Right lobe of liver (tissue), 6 donors: ENCODE data around the gene PAK6. TPM values are rescaled to one million over a fixed set of nuclear protein-coding genes. Genes with fewer than 3 reads are reported as not detected.

ENCODE experiments used
- ATAC-seq, 4 donors: fragments of 200-7000 bp; cut with Tn5 transposase; one replicate each; pipeline ENCODE4 v1.9.1; 2020; ENCODE audit warnings: mild to moderate bottlenecking in 4 of 4, moderate library complexity in 4 of 4
- DNase-seq, 3 donors: peaks; one replicate each; pipeline ENCODE4 v3.0.0-alpha.2; 2020
- H3K27ac ChIP-seq, 3 donors: fragments of 200-600 bp; one replicate each; pipeline ENCODE4 v1.8.0; 2022
- H3K27me3 ChIP-seq, 2 donors: fragments of 200-600 bp; one replicate each; pipeline ENCODE4 v1.8.0; 2022
- H3K36me3 ChIP-seq, 4 donors: fragments of 200-600 bp; sonication (generic) in 1 of 4; one replicate each; pipeline versions ENCODE4 v1.5.1 to v1.8.0; 2017 to 2022; ENCODE audit warnings: control low read depth in 1 of 4
- H3K4me1 ChIP-seq, 4 donors: fragments of 200-600 bp; sonication (generic) in 1 of 4; one replicate each; pipeline versions ENCODE4 v1.5.1 to v1.8.0; 2017 to 2022; ENCODE audit warnings: control low read depth in 1 of 4
- H3K4me3 ChIP-seq, 3 donors: fragments of 200-600 bp; one replicate each; pipeline ENCODE4 v1.8.0; 2022
- H3K9me3 ChIP-seq, 4 donors: fragments of 200-600 bp; sonication (generic) in 1 of 4; one replicate each; pipeline versions ENCODE4 v1.5.1 to v1.8.0; 2017 to 2022; ENCODE audit warnings: control low read depth in 1 of 4
- CTCF ChIP-seq, 4 donors: fragments of 200-600 bp in 3 of 4; fragments of 450-650 bp in 1 of 4; IDR thresholded peaks; one replicate each; pipeline versions ENCODE4 v1.5.1 to v1.8.0; 2016 to 2022; ENCODE audit warnings: antibody characterized with exemption in 4 of 4, mild to moderate bottlenecking in 2 of 4
- POLR2A ChIP-seq: fragments of 450-650 bp; IDR thresholded peaks from one replicate; pipeline ENCODE4 v1.6.1; 2017; ENCODE audit warnings: antibody characterized with exemption, mild to moderate bottlenecking
- WGBS: methylation state at CpG from one replicate; pipeline ENCODE4 v1.1.6; 2018; ENCODE audit warnings: low coverage, low lambda C conversion rate; ENCODE audit not compliant: insufficient coverage; ENCODE audit errors: missing lambda C conversion rate; 5-methylcytosine and 5-hydroxymethylcytosine counted together
- intact Hi-C, 2 donors: fragments of 100-400 bp; cut with DNase I; formaldehyde crosslinking; loops; one replicate each; pipeline versions ENCODE4 v1.11.2 to v1.14.1; 2022
- total RNA-seq, 6 experiments: library from RNA; depleted of rRNA in 2 of 6; stranded (reverse); fragments of >200 nt in 2 of 6; fragmentation: NEBNext Ultra II Directional in 3 of 6; extraction: Animal tissue kit (Norgen Biotek cat#: 25700) in 3 of 6; gene quantifications; one replicate each; pipeline versions ENCODE4 v1.1.0 to v1.2.4, GENCODE V29; 2016 to 2023
- donor health status: DM: no; HTN: yes; CAD: no.
- donor health status: DM: no; HTN: no; CAD: no.
- donor health status: DM: no; HTN: no; CAD: no.
- donor health status: DM: no; HTN: yes; CAD: no.
- donor health status: DM: no; HTN: yes; CAD: no.

PAK6 gene
- total RNA-seq, 6 experiments from 2014 or later: 0.05 to 0.19 (median 0.10) TPM; not detected in 2

DNA sequence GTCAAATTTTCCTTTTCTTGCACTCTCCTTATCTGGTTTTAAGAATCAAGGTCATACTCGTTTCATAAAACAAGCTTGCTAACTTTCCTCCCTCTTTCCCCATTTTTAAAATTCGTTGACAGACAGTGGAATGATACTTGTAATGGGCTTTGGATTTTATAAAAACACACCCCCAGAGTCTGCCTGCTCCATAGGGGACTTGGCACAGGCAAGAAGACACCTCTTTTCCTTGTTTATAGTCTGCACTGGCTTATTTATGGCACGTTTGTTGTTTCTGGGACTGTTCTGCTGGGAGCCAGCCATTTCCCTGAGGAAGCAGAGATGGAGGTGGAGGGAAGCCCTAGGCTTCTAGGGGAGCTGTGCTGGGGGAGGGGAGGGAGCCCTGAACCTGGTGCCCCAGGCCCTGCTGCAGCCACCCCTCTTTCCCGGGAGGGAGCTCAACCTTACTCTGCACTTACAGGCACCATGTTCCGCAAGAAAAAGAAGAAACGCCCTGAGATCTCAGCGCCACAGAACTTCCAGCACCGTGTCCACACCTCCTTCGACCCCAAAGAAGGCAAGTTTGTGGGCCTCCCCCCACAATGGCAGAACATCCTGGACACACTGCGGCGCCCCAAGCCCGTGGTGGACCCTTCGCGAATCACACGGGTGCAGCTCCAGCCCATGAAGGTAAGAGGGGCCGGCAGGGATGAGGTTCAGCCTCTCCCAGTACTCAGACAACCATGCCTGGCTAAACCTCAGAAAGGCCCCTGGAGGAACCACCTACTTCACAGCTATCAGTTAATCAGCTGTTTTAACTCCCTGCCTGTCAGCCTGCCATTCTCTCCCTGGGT is 25.7 kb downstream of the PAK6 start:
- intact Hi-C loops: no loop called here
- H3K9me3 ChIP-seq: no peaks in the 10 kb centered on the region
- H3K27me3 ChIP-seq: no peaks in the 10 kb centered on the region
- ATAC-seq (no peak), DNase-seq (no peak)
- no peak for TF ChIP-seq POLR2A
- TF ChIP-seq CTCF (IDR thresholded peaks at IDR 0.05): no peak
- H3K4me3 ChIP-seq: no peak overlapping the region
- no peak overlapping the region for H3K27ac ChIP-seq
- H3K36me3 ChIP-seq: no peaks in the 10 kb centered on the region
- H3K4me1 ChIP-seq: no peaks in the 10 kb centered on the region
- 45% methylated on average over 4 of the region's 16 CpGs for WGBS

DNA sequence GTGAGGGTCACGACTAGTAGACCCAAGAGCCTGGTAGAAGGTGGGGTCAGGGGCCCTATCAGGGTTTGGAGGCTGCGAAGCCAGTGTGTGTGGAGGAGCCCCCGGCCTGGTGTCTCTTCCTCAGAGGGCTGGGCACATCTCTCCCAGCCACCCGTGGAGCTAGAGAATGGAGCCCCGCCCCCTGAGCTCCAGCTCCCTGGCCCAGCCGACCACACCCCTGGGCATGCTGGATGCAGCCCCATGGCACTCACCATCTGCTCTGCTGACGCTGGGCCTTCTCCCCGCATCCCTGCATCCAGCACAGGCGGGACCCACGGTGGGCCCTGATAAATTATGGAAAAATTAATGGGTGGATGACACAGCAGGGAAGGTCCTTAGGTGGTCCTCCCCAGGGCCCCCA is 26.5 kb downstream of the PAK6 start:
- WGBS: 80% methylated on average over 3 of the region's 10 CpGs
- TF ChIP-seq CTCF (IDR thresholded peaks at IDR 0.05): no peak
- TF ChIP-seq POLR2A: no peak
- no peak overlapping the region for H3K27ac ChIP-seq
- H3K4me1 ChIP-seq: no peaks in the 10 kb centered on the region
- no peaks in the 10 kb centered on the region for H3K36me3 ChIP-seq
- intact Hi-C loops: no loop called here
- H3K4me3 ChIP-seq: no peak overlapping the region
- H3K9me3 ChIP-seq: no peaks in the 10 kb centered on the region
- ATAC-seq (no peak), DNase-seq (no peak)
- H3K27me3 ChIP-seq: no peaks in the 10 kb centered on the region

DNA sequence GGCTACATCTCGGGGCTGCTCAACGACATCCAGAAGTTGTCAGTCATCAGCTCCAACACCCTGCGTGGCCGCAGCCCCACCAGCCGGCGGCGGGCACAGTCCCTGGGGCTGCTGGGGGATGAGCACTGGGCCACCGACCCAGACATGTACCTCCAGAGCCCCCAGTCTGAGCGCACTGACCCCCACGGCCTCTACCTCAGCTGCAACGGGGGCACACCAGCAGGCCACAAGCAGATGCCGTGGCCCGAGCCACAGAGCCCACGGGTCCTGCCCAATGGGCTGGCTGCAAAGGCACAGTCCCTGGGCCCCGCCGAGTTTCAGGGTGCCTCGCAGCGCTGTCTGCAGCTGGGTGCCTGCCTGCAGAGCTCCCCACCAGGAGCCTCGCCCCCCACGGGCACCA is 27.0 kb downstream of the PAK6 start:
- 70% methylated on average over 2 of the region's 20 CpGs for WGBS
- no peak for DNase-seq
- Histone ChIP-seq H3K27me3 (no peaks in the 10 kb centered on the region), H3K9me3 (no peaks in the 10 kb centered on the region), H3K27ac (no peak overlapping the region), H3K36me3 (no peaks in the 10 kb centered on the region), H3K4me3 (no peak overlapping the region), H3K4me1 (no peaks in the 10 kb centered on the region)
- intact Hi-C loops: no loop called here
- ATAC-seq: no peak
- TF ChIP-seq CTCF (IDR thresholded peaks at IDR 0.05) (no peak), POLR2A (no peak)

DNA sequence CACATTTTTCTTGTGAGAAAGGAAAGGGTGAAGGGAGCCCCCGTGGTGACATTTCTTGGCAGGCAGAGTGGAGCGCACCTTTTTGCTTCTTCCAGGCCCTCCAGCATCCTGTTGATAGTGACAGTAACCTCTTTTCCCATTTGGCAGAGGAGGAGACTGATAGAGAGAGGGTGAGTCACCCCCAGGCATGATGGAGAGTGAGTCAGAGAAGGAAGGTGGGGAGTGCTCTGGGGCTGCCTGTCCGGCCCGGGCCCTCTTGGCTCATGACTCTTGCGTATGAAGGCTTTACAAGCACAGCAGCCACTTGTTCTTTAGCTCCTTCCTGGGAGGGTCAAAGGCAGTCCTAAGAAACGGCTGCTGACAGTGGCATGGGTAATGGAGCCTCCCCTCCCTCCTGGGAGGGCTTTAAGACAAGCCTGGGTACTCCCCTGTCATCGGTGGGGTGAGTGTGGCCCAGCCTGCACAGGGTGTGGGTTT is 28.0 kb downstream of the PAK6 start:
- Histone ChIP-seq H3K27ac (no peak overlapping the region), H3K27me3 (no peaks in the 10 kb centered on the region), H3K4me1 (peaks cover 0 to 4% (median 0%) of the 10 kb centered on the region in 4 donors), H3K36me3 (no peaks in the 10 kb centered on the region), H3K9me3 (no peaks in the 10 kb centered on the region), H3K4me3 (no peak overlapping the region)
- peak in 1 of 3 donors; percentile 60 for DNase-seq
- intact Hi-C loops: no loop called here
- ATAC-seq: peak; percentile 44 to 92 (median 62)
- 63% methylated on average over 2 of the region's 7 CpGs for WGBS
- no peak for TF ChIP-seq CTCF (IDR thresholded peaks at IDR 0.05)
- TF ChIP-seq POLR2A: no peak
